Natural killer cell treated with Interleukin-12 subunit alpha and Interleukin-12 subunit beta and Interleukin-15 and Interleukin-18, amount 100 ng/mL, for 72 hours (primary cell): ENCODE results near the gene MATK. TPM values are rescaled to one million over a fixed set of nuclear protein-coding genes. Genes with fewer than 3 reads are reported as not detected.
A peak's percentile ranks its signal among the peaks of the same experiment; 100 is the strongest.

Experiments used
- ATAC-seq, 2 donors: fragments of 150-1000 bp; cut with Tn5 transposase in 1 of 2; sonication (Bioruptor Pico), chemical (Tn5 transposase) in 1 of 2; 2 replicates each; pipeline ENCODE4 v1.10.0; 2021
- DNase-seq: peaks from one replicate; pipeline ENCODE4 v3.0.0; 2022; ENCODE audit warnings: low spot score
- H3K27ac Mint-ChIP-seq, 2 donors: 1 replicate in 1 of 2; 2 replicates in 1 of 2; pipeline ENCODE4 v1.8.0; 2022; ENCODE audit warnings: mixed read lengths in 2 of 2, mild to moderate bottlenecking in 1 of 2, moderate library complexity in 1 of 2
- H3K27me3 Mint-ChIP-seq, 2 donors: 1 replicate in 1 of 2; 2 replicates in 1 of 2; pipeline ENCODE4 v1.8.0; 2022; ENCODE audit warnings: mixed read lengths in 2 of 2
- H3K36me3 Mint-ChIP-seq: one replicate; pipeline ENCODE4 v1.8.0; 2022; ENCODE audit warnings: mixed read lengths
- H3K4me1 Mint-ChIP-seq, 2 donors: 1 replicate in 1 of 2; 2 replicates in 1 of 2; pipeline ENCODE4 v1.8.0; 2022; ENCODE audit warnings: low read depth in 2 of 2, mixed read lengths in 2 of 2, mild to moderate bottlenecking in 1 of 2
- H3K4me3 Mint-ChIP-seq: one replicate; pipeline ENCODE4 v1.8.0; 2022; ENCODE audit warnings: mixed read lengths
- H3K9me3 Mint-ChIP-seq: 2 replicates; pipeline ENCODE4 v1.8.0; 2022; ENCODE audit warnings: mixed read lengths
- total RNA-seq, 2 donors: library from RNA; stranded (reverse); gene quantifications; one replicate each; pipeline ENCODE4 v1.2.3, GENCODE V29; 2022

Gene MATK
- total RNA-seq, 2 donors from 2014 or later, result 58.5 to 61.9 TPM

- Mint-ChIP-seq H3K36me3 (no peaks in the 10 kb centered on the region), H3K27ac (no peak overlapping the region), H3K4me1 (peaks cover 1 to 3% of the 10 kb centered on the region in 2 donors), H3K9me3 (no peaks in the 10 kb centered on the region), H3K27me3 (no peaks in the 10 kb centered on the region), H3K4me3 (no peak overlapping the region)
- ATAC-seq, result no peak
- DNase-seq, result no peak
These were observed 51.9 kb downstream of the MATK start for GRCh38 chr19:3734310-3734600.

- Mint-ChIP-seq H3K36me3 (no peaks in the 10 kb centered on the region), H3K27ac (no peak overlapping the region), H3K27me3 (no peaks in the 10 kb centered on the region), H3K4me3 (no peak overlapping the region), H3K4me1 (peaks cover 5 to 6% of the 10 kb centered on the region in 2 donors), H3K9me3 (no peaks in the 10 kb centered on the region)
- DNase-seq, result no peak
- no peak for ATAC-seq
These were observed 52.5 kb downstream of the MATK start for GRCh38 chr19:3733549-3734309.

- Mint-ChIP-seq H3K4me3 (no peak overlapping the region), H3K27me3 (no peaks in the 10 kb centered on the region), H3K27ac (no peak overlapping the region)
These were observed 54.1 kb downstream of the MATK start for GRCh38 chr19:3732108-3732507.

DNA sequence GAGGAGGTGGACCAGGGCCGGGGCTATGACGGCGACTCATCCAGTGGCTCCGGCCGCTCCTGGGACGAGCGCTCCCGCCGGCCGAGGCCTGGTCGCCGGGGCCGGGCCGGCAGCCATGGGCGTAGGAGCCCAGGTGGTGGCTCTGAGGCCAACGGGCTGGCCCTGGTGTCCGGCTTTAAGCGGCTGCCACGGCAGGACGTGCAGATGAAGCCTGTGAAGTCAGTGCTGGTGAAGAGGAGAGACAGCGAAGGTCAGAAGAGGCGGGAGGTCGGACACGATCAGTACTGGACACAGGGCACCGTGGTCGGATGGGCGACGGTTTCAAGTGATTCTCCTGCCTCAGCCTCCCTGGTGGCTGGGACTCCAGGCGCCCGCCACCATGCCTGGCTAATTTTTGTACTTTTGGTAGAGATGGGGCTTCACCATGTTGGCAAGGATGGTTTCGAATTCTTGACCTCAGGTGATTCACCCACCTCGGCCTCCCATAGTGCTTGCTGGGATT, 55.7 kb downstream of the MATK start:
- Mint-ChIP-seq H3K9me3 (no peaks in the 10 kb centered on the region), H3K4me1 (peaks cover 5 to 6% of the 10 kb centered on the region in 2 donors), H3K27ac (no peak overlapping the region), H3K4me3 (no peak overlapping the region), H3K27me3 (no peaks in the 10 kb centered on the region), H3K36me3 (no peaks in the 10 kb centered on the region)
- ATAC-seq (no peak), DNase-seq (peak; percentile 50)

More at GRCh38 chr19:3732108-3732507, 54.1 kb downstream of the MATK start:
- Mint-ChIP-seq H3K9me3 (no peaks in the 10 kb centered on the region), H3K36me3 (no peaks in the 10 kb centered on the region), H3K4me1 (peaks cover 5 to 6% of the 10 kb centered on the region in 2 donors)
- DNase-seq (no peak), ATAC-seq (no peak)

Other genes starting within 250 kb of the MATK start
- 1 to 10 TPM; 3.3 to 4.4 TPM for gene TEKTIP1, start 247.2 kb downstream of the MATK start, total RNA-seq
- 10 to 100 TPM; 72.2 to 73.1 TPM for gene MFSD12, start 228.8 kb downstream of the MATK start, total RNA-seq
- gene HMG20B, start 213.4 kb downstream of the MATK start, total RNA-seq, result 10 to 100 TPM; 38.2 to 48.0 TPM
- gene GIPC3, start 200.9 kb downstream of the MATK start, total RNA-seq, result under 1 TPM; 0.25 to 0.40 TPM
- under 1 TPM in 1 of 2 donors, not detected in 1; 0.28 TPM for gene TBXA2R, start 179.5 kb downstream of the MATK start, total RNA-seq
- gene CACTIN, start 159.6 kb downstream of the MATK start, total RNA-seq, result 10 to 100 TPM; 28.9 to 44.7 TPM
- gene PIP5K1C, start 85.9 kb downstream of the MATK start, total RNA-seq, result 10 to 100 TPM; 27.0 to 29.6 TPM
- 1 to 10 TPM in 1 of 2 donors, under 1 TPM in 1; 0.57 to 2.1 TPM for gene TJP3, start 78.0 kb downstream of the MATK start, total RNA-seq
- 10 to 100 TPM; 40.6 to 55.4 TPM for gene APBA3, start 24.7 kb downstream of the MATK start, total RNA-seq
- 10 to 100 TPM; 58.5 to 75.1 TPM for gene MRPL54, start 23.7 kb downstream of the MATK start, total RNA-seq
- gene RAX2, start 14.2 kb downstream of the MATK start, total RNA-seq, result under 1 TPM in 1 of 2 donors, not detected in 1; 0.21 TPM
- 1 to 10 TPM in 1 of 2 donors, under 1 TPM in 1; 0.67 to 1.4 TPM for gene ZFR2, start 82.7 kb upstream of the MATK start, total RNA-seq
- gene ATCAY, start 94.3 kb upstream of the MATK start, total RNA-seq, result not detected
- not detected for gene NMRK2, start 146.7 kb upstream of the MATK start, total RNA-seq
- 10 to 100 TPM; 48.1 to 54.5 TPM for gene DAPK3, start 184.7 kb upstream of the MATK start, total RNA-seq
- 1,000 to 10,000 TPM; 1,877 to 2,672 TPM for gene EEF2, start 199.1 kb upstream of the MATK start, total RNA-seq
- gene PIAS4, start 221.4 kb upstream of the MATK start, total RNA-seq, result 10 to 100 TPM; 39.4 to 58.6 TPM